Retinal pigment epithelial cell (primary cell): ENCODE data around the gene RGS9BP.
A peak's percentile ranks its signal among the peaks of the same experiment; 100 is the strongest.
"Not testable (repeated sequence)": the region's sequence is repeated elsewhere in the genome, so short reads cannot be mapped to it uniquely, and the experiment has no call there.

Experiments
- DNase-seq: peaks from one replicate; pipeline ENCODE4 v3.0.0-alpha.2; 2010; ENCODE audit warnings: low read depth
- H3K4me3 ChIP-seq: 2 replicates; pipeline ENCODE4 v1.5.1; 2011; ENCODE audit warnings: mild to moderate bottlenecking, low read length, control low read depth, moderate library complexity
- CTCF ChIP-seq: conservative IDR thresholded peaks from 2 replicates; pipeline ENCODE4 v1.5.1; 2011; ENCODE audit warnings: low read depth, low read length, control low read depth, inconsistent platforms

The RGS9BP gene

DNA sequence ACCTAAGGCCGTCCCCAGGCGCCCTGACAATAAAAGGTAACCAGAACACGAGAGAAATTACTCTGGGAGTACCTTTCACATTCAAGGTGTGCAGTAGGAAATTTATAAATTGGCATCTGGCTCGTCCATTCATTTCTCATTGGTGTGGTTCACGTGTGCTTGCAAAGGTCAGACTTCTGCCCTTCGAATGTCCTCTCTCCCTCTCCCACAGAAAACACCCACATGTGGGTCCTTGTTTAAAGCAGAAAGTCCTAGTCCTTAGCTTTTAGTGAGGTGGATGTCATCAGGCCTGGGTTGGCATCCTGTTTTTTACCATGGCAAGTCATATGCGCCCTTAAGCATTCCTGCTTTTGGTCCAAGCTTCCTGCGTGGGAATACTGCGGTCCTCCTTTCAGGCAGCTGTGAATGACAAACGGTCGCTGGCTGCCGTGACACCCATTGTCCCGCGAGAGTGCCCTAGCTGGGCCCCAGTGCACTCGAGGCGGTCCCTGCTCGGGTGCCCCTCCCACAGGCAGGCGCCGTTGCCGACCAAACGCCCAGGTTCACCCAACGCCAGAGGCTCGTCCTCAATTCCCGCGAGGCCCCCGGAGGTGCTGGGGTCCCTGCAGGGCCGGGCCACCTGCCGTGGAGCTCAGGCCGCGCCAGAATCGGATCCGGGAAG, 15.8 kb downstream of the RGS9BP start, which contains the start of gene NUDT19:
NUDT19 (plus strand) TSS at position 531 of the 661 bp plus-strand sequence. CDS start 140 bp downstream, outside the sequence.
- TF ChIP-seq CTCF = no peak
- DNase-seq = peak; percentile 52
- peak within 1 kb of the TSS; percentile 61 for H3K4me3 ChIP-seq

DNA sequence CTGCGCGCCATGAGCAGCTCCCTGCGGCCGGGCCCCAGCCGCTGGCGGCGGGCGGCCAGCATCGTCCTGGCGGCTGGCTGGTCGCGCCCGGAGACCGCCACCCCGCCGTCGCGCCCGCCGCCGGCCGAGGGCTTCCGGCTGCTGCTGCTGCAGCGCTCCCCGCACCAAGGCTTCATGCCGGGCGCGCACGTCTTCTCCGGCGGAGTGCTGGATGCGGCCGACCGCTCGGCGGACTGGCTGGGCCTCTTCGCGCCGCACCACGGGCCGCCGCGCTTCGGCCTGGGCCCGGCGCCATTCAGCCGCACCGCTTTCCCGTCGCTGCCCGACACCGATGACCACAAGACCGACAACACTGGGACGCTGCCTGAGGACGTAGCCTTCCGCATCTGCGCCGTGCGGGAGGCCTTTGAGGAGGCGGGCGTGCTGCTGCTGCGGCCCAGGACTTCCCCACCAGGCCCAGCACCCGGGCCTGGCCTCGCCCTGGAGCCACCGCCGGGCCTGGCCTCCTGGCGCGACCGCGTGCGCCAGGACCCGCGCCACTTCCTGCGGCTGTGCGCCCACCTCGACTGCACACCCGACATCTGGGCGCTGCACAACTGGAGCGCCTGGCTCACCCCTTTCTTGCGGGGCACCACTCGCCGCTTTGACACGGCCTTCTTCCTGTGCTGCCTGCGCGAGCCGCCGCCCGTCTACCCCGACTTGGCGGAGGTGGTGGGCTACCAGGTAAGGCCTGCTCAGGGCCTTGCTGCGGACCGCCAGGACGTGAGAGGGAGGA, 16.5 kb downstream of the RGS9BP start:
- no peak for DNase-seq
- TF ChIP-seq CTCF = no peak
- peak overlapping the region; percentile 61 for H3K4me3 ChIP-seq

DNA sequence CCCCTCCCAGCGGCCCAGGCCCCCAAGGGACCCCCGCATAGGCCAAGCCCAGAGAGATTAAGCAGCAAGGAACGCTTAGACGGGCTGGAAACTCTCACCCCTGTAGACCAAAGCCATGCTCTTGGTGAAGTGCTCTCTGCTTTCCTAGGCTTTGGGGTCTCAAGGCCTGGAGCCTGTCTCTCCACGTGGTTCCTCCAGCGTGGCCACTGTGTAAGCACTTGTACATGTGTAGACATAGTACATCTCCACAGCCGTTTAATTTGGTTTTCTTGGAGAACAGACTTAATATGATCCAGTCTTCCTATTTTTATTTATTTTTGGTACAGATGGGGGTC, 17.0 kb downstream of the RGS9BP start:
- no peak for TF ChIP-seq CTCF
- no peak for DNase-seq
- peak overlapping the region; percentile 61 for H3K4me3 ChIP-seq

DNA sequence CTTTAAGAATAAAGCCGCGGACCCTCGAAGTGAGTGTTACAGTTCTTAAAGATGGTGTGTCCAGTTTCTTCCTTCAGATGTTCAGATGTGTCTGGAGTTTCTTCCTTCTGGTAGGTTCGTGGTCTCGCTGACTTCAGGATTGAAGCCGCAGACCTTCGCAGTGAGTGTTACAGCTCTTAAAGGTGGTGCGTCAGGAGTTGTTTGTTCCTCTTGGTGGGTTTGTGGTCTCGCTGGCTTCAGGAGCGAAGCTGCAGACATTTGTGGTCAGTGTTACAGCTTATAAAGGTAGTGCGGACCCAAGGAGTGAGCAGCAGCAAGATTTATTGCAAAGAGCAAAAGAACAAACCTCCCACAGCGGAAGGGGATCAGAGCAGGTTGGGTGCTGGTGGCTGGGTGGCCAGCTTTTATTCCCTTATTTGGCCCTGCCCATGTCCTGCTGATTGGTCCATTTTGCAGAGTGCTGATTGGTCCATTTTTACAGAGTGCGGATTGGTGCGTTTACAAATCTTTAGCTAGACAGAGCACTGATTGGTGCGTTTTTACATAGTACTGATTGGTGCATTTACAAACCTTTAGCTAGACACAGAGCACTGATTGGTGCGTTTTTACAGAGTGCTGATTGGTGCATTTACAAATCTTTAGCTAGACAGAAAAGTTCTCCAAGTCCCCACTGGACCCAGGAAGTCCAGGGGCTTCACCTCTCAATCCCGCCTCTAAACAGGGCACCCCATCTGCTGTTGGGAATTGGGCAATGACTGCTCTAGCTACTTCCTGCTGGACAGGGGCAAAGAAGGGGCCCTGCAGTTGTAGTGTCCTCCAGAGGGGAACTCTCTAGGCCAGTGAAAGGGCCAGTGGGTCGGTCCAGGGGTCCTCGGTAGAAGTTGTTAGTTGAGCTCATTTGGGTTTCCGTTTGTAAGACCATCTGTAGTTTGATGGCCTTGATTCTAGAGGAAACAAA, 17.8 kb downstream of the RGS9BP start:
- peak overlapping the region; percentile 61 for H3K4me3 ChIP-seq
- not testable (repeated sequence) for DNase-seq

DNA sequence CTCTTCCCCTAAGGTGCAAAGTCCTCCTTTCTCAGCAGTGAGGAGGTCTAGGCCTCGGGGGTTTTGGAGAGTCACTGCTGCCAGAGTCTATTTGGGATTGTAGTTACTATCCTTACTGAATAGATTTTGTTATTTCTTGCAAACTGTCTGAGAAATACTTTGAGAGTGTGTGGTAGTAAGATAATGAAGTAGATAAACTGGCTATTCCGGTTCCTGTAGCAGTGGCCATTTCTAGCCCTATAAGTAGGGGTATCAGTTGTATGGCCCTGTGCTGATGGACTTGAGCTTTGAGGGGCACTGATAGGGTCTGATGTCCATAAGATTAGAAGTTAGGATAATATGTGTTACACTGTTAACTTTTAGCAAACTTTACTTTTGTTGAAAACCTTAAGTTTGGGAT, 18.7 kb downstream of the RGS9BP start:
- peak overlapping the region; percentile 8 for H3K4me3 ChIP-seq
- DNase-seq = not testable (repeated sequence)

DNA sequence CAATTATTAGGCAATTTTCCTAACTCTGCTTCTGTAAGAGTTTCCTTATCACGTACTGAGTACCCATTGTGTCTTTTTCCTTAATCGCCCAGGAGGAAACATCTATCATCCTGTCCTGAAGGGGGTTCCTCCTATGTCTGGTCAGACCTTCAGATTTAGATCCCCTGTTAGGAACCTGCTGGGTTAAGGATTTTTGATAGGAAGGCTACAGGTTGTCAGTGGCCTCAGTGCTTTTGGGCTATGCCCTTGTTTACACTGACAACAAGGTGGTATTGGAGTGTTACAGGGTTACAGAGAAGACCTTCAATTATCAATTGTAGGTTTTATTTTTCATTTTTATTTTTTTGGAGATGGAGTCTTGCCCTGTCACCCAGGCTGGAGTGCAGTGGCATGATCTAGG, 19.2 kb downstream of the RGS9BP start:
- DNase-seq, H3K4me3 ChIP-seq: not testable (repeated sequence)

GRCh38 chr19:32695506-32695905, 19.9 kb downstream of the RGS9BP start:
- H3K4me3 ChIP-seq, DNase-seq: not testable (repeated sequence)

DNA sequence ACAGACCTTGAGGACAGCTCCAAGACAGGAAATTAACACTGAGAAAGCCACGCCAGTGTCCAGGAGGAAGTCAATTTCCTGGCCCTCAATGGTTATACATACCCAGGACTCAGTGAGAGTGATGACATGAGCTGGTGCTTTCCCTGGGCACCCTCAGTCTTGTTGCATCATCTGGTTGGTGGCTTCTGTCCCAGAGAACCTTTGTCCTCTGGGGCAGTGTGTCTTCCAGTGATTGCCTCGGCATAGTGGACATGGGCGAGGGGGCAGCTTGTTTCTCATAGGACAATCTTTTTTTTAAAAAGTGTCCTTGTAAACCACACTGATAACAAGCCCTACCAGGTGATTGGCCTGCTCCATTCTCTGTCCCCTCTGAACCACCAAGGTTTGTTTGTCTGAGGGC, 21.1 kb downstream of the RGS9BP start:
- DNase-seq = not testable (repeated sequence)

GRCh38 chr19:32700129-32700528, 24.5 kb downstream of the RGS9BP start:
- not testable (repeated sequence) for H3K4me3 ChIP-seq, DNase-seq

More for the DNA sequence above, 21.1 kb downstream of the RGS9BP start:
- H3K4me3 ChIP-seq = not testable (repeated sequence)

GRCh38 chr19:32702010-32702409, 26.4 kb downstream of the RGS9BP start:
- TF ChIP-seq CTCF = no peak
- no peak for DNase-seq
- no peak overlapping the region for H3K4me3 ChIP-seq

DNA sequence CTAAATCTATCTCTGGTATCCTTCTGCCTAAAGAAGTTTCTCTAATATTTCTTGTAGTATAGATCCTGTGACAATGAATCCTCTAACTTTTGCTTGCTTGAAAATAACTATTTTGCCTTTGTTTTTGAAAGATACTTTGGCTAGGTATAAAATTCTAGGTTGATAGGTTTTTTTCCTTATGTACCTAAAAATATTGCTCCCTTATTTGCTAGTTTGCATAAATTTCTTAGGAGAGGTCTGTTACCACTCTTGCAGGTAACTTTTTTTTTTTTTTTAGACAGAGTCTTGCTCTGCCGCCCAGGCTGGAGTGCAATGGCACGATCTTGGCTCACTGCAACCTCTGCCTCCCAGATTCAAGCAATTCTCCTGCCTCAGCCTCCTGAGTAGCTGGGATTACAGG, 28.4 kb downstream of the RGS9BP start:
- not testable (repeated sequence) for DNase-seq

More for the DNA sequence above, 28.4 kb downstream of the RGS9BP start:
- H3K4me3 ChIP-seq = not testable (repeated sequence)
